SKM-1 treated with dmso at 0.1 percent for 144 hours (cell line): ENCODE measurements around the gene PCGF2.
"Not testable (repeated sequence)": the region's sequence is repeated elsewhere in the genome, so short reads cannot be mapped to it uniquely, and the experiment has no call there.

Experiments
- DNase-seq: peaks from one replicate; lab custom pipeline; 2025; ENCODE audit not compliant: unreplicated experiment; lab: John Stamatoyannopoulos, UW

Gene PCGF2

GRCh38 chr17:38748149-38748891 lies at the start of gene PCGF2:
PCGF2 (minus strand) TSS chr17:38748336; CDS start chr17:38740402, 7,934 bp downstream.
- no peak for DNase-seq

DNA sequence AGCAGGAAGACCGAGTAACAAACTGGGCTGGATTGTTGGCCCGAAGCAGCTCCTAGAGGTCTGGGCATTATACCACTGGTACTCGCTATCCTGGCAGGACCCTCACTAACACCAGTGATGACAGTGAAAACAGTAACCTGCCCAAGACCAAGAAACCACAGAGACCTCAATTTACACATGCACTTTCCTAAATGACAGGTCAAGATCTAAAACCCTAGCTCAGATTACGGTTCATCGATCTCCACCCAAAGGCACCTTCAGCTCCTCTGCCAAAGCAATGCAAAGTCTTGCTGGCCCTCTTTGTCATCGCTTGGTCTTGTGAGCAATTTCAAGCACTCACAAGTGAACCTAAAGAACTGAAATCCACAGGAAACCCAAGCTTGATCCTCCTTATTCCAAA lies 49.7 kb upstream of the PCGF2 start:
- DNase-seq: no peak

DNA sequence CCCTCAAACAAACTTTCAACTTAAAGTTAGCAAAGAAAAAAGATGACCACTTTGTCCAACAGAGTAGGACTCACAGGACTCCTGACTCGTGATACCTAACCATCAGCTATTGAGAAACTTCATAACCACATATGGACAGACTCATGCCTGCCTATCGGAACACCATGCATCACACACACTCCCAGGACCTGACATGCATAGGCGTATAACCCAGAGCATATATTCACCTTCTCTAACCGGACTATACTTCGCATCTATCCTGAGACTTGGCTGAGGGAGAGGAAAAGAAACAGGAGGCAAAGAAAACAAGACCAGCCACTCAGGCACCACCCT lies 49.0 kb upstream of the PCGF2 start:
- no peak for DNase-seq

DNA sequence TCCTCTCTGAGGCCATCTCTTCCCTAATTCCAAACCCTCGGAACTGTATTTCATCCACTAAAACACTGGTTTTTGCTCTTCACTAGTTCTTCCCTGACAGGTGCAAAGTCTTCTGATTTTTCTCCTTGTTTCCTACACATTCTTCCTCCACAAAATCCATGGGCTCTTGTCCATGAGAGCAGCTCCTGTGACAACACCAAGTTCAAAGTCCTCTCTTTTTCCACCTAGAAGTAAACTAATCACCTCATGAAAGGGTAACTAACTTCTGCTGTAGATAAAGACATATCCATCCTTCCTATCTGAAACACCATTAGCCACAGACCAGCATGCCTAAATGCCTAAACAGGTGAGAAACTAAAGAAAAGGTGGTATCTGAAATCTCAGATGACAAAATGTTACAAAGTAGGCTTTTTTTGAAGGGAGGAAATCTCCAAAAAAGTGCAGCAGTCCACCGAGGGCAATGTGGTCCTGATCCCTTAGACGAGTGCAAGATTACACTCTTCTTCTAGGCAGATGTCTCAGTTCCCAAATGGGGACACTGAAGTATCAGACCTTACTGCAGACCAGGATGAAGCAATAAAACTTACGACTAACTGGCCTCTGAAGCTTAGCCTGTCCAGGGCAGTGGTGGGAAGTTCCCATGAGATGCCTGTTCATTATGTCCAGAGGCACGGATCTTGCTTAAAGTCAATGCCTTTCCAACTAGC lies 48.5 kb upstream of the PCGF2 start:
- DNase-seq: no peak

GRCh38 chr17:38794221-38794620 lies 46.1 kb upstream of the PCGF2 start:
- DNase-seq: no peak

DNA sequence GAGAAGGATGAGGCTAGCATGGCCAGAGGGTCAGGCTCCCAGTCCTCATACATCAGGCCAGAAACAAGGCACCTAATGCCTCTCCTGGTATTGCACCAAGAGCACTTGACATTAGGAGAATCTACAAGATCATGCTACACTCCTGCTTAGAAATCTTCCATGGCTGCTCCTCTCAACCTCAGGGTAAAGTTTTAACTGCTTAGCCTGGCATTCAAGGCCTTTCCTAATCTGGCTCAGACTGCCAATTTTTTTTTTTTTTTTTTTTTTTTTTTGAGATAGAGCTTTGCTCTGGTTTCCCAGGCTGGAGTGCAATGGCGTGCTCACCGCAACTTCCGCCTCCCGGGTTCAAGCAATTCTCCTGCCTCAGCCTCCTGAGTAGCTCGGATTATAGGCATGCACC lies 43.0 kb upstream of the PCGF2 start:
- DNase-seq: no peak

DNA sequence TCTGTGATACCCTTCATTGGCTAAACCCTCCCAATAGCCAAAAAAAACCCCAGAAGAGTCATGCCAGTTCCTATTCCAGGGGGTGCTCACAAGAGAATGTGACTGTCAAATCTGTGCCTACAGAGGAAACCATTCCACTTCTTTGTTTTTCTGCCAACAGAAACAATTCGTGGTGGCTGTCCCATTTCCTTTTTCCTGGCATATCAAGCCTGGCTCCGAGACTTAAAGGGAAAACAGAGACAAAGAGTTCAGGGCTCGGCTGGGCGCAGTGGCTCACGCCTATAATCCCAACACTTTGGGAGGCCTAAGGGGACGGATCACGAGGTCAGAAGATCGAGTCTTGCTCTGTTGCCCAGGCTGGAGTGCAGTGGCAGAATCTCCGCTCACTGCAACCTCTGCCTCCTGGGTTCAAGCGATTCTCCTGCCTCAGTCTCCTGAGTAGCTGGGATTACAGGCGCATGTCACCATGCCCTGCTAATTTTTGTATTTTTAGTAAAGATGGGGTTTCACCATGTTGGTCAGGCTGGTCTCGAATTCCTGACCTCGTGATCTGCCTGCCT lies 42.1 kb upstream of the PCGF2 start:
- DNase-seq: not testable (repeated sequence)

DNA sequence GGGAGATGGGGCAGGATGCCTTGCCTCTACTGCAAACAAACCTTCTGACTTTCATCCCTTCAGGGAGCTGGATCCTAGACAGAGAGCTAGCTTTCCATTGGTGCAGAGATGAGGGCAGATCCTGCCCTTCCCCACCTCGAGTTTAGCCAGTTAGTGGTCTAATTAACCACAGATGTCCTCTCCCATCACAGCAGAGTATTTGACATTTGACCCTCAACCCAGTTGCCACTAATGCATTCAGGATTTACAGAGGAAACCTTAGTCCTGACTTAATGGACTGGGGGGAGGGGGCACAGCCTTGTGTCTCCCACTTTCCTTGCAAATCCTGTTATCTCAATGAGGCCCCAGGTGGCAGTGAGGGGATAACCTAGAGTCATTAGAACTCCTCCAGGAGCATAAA lies 41.0 kb upstream of the PCGF2 start:
- no peak for DNase-seq

- not testable (repeated sequence) for DNase-seq
Measured at GRCh38 chr17:38787999-38788398, 39.9 kb upstream of the PCGF2 start.

DNA sequence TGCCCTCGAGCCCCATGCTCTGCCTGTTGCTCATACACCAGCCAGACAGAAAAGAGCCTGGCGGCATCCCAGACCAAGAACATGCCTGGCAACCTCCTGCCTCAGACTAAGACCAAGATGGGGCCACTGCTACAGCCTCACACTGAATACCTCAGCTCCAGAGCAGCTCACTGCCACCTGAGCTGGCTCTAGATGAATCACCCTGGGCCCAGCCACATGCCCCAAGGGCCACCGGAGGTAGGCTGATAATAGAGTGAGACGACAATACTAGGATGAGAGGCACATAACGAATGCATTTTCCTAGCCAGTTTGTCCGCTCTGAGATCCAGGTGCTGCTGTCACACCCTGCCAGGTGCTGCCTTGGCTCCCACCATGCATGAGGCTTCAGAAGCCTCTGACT lies 38.2 kb upstream of the PCGF2 start:
- no peak for DNase-seq

DNA sequence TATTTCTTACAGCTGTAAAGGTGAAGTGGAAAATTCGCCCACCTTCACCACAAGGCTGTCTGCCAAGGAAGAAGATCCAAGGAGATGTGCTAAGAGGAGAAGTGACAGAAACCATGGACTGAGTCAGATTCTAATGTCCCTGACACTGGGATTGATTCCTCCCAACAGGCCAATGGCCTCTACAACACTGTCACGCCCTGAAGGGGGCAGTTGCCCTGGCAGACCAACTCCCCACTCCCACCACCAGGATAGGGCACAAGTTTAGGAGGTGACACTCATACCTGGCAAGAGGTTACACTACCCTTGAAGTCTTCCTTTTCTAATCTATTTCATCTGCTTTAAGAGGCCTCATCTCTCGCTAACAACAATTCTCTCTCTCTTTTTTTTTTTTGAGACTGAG lies 35.1 kb upstream of the PCGF2 start:
- no peak for DNase-seq

DNA sequence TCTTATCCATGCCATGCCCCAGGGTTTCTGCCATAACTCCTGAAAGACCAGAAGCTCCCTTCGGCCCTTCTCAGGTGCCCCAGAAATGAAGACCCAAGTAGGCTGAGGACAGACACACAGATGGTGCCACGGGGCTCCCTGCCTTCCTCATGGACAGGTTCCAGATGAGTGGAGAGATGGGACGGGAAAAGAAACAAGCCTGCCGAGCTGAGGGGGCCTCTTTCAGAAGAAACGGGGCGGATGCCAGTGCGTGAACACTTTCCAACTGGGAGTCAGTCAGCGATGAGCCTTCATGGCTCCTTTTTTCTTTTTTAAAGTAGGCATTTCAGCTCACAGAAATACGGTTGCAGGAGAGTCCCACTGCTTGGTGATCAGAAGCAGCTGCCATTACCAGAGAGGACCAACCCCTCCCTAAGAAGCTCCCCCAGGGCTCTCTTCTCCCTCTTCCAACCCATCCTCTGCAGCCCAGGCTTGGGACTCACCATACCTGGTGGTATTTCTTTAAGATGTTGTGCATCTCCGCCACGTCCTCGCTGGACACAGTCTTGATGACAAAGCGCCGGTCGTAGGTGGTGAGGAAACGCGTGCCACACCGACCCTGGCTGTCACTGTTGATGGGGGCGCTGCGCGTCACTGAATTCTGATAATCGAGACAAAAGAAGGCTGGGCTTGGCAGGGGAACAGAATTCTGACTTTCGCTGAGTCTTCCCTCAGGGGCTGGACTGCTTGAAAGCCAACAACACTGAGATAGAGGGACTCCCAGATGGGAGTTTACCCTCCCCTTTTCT lies 32.0 kb upstream of the PCGF2 start:
- DNase-seq: no peak

GRCh38 chr17:38777641-38778250 lies 29.6 kb upstream of the PCGF2 start:
- DNase-seq: no peak

DNA sequence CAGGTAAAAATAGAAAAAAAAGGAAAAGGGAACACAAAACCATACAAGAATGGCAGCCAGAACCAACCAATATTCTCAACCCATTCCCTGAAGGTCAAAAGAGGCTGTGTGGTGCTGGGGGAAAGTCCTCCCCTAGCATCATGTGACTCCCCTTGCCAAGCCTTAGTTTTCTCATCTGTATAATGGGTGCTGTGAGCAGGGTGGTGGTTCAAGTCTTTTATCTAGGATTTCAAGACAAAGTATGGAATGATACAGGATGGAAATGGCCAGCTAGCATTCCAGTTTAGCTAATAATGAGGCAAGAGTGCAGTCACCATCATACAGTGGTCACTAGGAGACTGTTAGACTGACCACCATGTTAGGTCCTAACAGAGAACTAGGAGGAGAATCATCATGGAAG lies 25.1 kb upstream of the PCGF2 start:
- no peak for DNase-seq

DNA sequence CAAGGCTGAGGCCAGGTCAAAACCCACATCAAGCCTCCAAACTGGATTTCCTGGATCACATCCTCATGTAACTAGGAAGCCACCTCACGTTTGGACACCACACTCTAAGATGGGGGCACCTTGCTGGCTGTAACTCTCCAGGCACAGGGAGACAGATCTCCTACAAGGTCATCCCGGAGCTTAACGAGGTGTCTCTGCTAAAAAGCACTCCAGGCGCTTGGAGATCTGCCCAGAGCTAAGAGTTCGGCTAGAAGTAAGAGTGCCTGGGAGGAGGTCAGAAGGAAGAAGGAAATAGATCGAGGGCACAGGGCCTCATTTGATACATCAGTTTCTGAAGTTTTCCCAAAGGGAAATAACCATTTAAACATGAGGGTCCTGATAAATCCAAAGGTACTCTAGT lies 20.3 kb upstream of the PCGF2 start:
- DNase-seq: no peak

DNA sequence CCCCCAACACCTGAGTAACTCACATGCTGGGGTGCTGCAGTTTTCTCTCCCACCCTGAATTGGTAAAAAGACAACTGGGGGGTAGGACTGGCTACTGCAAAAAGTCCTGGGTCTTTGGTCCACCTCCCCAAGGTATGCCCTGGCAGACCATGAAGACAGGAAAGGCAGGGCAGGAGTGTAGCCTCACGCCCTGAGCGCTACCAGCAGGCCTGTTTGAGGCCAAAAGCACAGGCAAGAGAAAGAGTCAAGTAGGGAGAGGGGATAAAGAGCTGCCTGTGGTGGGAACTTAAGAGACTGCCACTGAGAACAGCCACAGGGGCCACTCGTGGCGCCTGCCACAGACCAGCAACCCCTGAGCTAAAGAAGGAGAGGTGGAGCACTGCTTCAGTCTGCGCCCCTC lies 18.2 kb upstream of the PCGF2 start:
- DNase-seq: no peak

GRCh38 chr17:38762231-38762630 lies 14.1 kb upstream of the PCGF2 start:
- no peak for DNase-seq

- DNase-seq: no peak
Measured at GRCh38 chr17:38761612-38762011, 13.5 kb upstream of the PCGF2 start.

DNA sequence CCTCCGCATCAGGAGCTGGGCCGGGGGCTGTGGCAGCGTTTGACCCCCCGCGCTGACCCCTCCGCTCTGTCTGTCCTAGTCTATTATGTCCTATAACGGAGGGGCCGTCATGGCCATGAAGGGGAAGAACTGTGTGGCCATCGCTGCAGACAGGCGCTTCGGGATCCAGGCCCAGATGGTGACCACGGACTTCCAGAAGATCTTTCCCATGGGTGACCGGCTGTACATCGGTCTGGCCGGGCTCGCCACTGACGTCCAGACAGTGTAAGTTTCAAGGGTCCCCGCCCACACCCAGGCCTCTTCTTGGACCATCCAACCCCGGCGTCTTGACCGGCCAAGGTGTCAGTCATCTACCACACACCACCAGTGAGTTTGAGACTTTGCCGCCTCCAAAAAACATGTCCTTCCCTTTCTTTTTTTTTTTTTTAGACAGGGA lies 5.0 kb upstream of the PCGF2 start:
- DNase-seq: no peak

GRCh38 chr17:38752308-38753070 lies 4.4 kb upstream of the PCGF2 start, which contains the start of gene PSMB3:
PSMB3 (plus strand) TSS chr17:38752741; CDS start chr17:38752827, 86 bp downstream.
- DNase-seq: peak; percentile 99
